MM.1S (cell line): ENCODE data around the gene SPIN4.

Experiments
- EZH2 ChIP-seq: fragments of 300-600 bp; sonication (generic); optimal IDR thresholded peaks from 2 replicates; pipeline ENCODE3; 2017; ENCODE audit warnings: low read depth, mild to moderate bottlenecking, antibody characterized with exemption, low read length, mixed read lengths
- TF ChIP-seq, protein P1 (sequence below): fragments of 300-600 bp; sonication (generic); IDR thresholded peaks from 2 replicates; pipeline ENCODE4 v1.5.1; 2016; ENCODE audit warnings: antibody characterized with exemption, low read length, mixed read lengths

DNA sequence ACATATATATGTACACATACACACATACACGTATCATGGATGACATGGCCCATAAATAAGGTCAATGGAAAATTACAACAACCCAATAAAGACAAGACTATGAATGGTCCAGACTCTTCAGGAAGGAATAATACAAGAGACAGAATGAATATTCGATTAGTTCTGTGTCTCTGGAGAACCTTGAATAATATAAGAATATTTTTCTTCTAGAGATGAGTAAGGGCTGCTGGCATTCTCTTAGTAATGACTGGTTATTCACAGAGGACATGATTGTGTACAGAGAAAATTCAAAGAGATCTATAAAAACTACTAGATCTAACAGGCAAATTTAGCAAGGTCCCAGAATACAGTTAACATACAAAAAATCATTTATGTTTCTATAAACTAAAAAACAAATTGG is 23.3 kb downstream of the SPIN4 start:
- TF ChIP-seq, protein P1, sequence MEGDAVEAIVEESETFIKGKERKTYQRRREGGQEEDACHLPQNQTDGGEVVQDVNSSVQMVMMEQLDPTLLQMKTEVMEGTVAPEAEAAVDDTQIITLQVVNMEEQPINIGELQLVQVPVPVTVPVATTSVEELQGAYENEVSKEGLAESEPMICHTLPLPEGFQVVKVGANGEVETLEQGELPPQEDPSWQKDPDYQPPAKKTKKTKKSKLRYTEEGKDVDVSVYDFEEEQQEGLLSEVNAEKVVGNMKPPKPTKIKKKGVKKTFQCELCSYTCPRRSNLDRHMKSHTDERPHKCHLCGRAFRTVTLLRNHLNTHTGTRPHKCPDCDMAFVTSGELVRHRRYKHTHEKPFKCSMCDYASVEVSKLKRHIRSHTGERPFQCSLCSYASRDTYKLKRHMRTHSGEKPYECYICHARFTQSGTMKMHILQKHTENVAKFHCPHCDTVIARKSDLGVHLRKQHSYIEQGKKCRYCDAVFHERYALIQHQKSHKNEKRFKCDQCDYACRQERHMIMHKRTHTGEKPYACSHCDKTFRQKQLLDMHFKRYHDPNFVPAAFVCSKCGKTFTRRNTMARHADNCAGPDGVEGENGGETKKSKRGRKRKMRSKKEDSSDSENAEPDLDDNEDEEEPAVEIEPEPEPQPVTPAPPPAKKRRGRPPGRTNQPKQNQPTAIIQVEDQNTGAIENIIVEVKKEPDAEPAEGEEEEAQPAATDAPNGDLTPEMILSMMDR = no peak
- no peak for TF ChIP-seq EZH2
